Fibroblast of mammary gland (primary cell): ENCODE data around the gene ENTPD6.
"Not testable (repeated sequence)": the region's sequence is repeated elsewhere in the genome, so short reads cannot be mapped to it uniquely, and the experiment has no call there.

Experiments
- DNase-seq: peaks from one replicate; pipeline ENCODE4 v3.0.0-alpha.2; 2010; ENCODE audit warnings: low read depth
- H3K4me3 ChIP-seq: 2 replicates; pipeline ENCODE4 v1.5.1; 2011; ENCODE audit warnings: low read depth, mild to moderate bottlenecking, low read length, moderate library complexity; ENCODE audit not compliant: control insufficient read depth
- CTCF ChIP-seq: conservative IDR thresholded peaks from 2 replicates; pipeline ENCODE4 v1.5.1; 2011; ENCODE audit warnings: low read depth, low read length, inconsistent platforms; ENCODE audit not compliant: control insufficient read depth, insufficient read depth

The ENTPD6 gene

GRCh38 chr20:25238319-25239037 lies 43.0 kb downstream of the ENTPD6 start:
- TF ChIP-seq CTCF: no peak
- DNase-seq: peak; percentile 51
- no peak overlapping the region for H3K4me3 ChIP-seq

GRCh38 chr20:25239387-25240370 lies 44.2 kb downstream of the ENTPD6 start:
- H3K4me3 ChIP-seq: no peak overlapping the region
- DNase-seq: no peak
- TF ChIP-seq CTCF: no peak

- not testable (repeated sequence) for DNase-seq, H3K4me3 ChIP-seq
Observed at GRCh38 chr20:25240851-25241658, 45.5 kb downstream of the ENTPD6 start.

GRCh38 chr20:25241659-25241955 lies 46.1 kb downstream of the ENTPD6 start:
- not testable (repeated sequence) for H3K4me3 ChIP-seq, DNase-seq

- no peak overlapping the region for H3K4me3 ChIP-seq
- no peak for TF ChIP-seq CTCF
- no peak for DNase-seq
Observed at GRCh38 chr20:25242231-25242630, 46.7 kb downstream of the ENTPD6 start.

- DNase-seq: no peak
- no peak for TF ChIP-seq CTCF
- no peak overlapping the region for H3K4me3 ChIP-seq
Observed at GRCh38 chr20:25243416-25243979, 48.0 kb downstream of the ENTPD6 start.

GRCh38 chr20:25244976-25245375 lies 49.5 kb downstream of the ENTPD6 start:
- DNase-seq: no peak
- H3K4me3 ChIP-seq: no peak overlapping the region
- TF ChIP-seq CTCF: no peak
